Measurements from ENCODE around the gene ARID3A. TPM values are rescaled to one million over a fixed set of nuclear protein-coding genes. Genes with fewer than 3 reads are reported as not detected.

Gene ARID3A
- total RNA-seq, 1 experiment from 2014 or later: 28.9 TPM

- no peak overlapping the region for H3K4me3 ChIP-seq (ENCODE audit: low read depth in 2 of 2, low read length in 2 of 2)
- intact Hi-C loops (cut with micrococcal nuclease; ENCODE audit: unreplicated experiment) (no loop called here), in situ Hi-C loops (cut with HindIII; ENCODE audit: low pct_unique_long_range_greater_than_20kb, low sequenced_read_pairs) (no loop called here)
- H3K36me3 ChIP-seq (ENCODE audit: control insufficient read depth, insufficient read depth, low read length): no peaks in the 10 kb centered on the region
- no peaks in the 10 kb centered on the region for H3K9me3 ChIP-seq (ENCODE audit: control insufficient read depth, insufficient read depth, low read depth, low read length)
- H3K27ac ChIP-seq (ENCODE audit: low read length): no peak overlapping the region
- ChIA-PET CTCF (interaction anchor here (0.6 to 0.7 kb wide), 2 partner anchors 13 to 38 kb away, joined by 3 to 5 read pairs; no protein-coding TSS in a partner anchor), POLR2A (no interaction called here)
- no peak for DNase-seq (ENCODE audit: low read depth, low spot score)
- BruUV-seq (replicated peaks): no TSS peak
- H3K27me3 ChIP-seq (ENCODE audit: control insufficient read depth, insufficient read depth, low read length): no peaks in the 10 kb centered on the region
- ATAC-seq: no peak
- no peak for TF ChIP-seq TCF7L2 (IDR thresholded peaks at IDR 0.05; ENCODE audit: low read depth, low read length)
- TF ChIP-seq SIN3A (IDR thresholded peaks at IDR 0.05; ENCODE audit: borderline replicate concordance, insufficient read depth, low read depth, low read length): no peak
- TF ChIP-seq, protein P1, sequence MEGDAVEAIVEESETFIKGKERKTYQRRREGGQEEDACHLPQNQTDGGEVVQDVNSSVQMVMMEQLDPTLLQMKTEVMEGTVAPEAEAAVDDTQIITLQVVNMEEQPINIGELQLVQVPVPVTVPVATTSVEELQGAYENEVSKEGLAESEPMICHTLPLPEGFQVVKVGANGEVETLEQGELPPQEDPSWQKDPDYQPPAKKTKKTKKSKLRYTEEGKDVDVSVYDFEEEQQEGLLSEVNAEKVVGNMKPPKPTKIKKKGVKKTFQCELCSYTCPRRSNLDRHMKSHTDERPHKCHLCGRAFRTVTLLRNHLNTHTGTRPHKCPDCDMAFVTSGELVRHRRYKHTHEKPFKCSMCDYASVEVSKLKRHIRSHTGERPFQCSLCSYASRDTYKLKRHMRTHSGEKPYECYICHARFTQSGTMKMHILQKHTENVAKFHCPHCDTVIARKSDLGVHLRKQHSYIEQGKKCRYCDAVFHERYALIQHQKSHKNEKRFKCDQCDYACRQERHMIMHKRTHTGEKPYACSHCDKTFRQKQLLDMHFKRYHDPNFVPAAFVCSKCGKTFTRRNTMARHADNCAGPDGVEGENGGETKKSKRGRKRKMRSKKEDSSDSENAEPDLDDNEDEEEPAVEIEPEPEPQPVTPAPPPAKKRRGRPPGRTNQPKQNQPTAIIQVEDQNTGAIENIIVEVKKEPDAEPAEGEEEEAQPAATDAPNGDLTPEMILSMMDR (IDR thresholded peaks at IDR 0.05): no peak
- no peak for TF ChIP-seq REST (IDR thresholded peaks at IDR 0.05; ENCODE audit: insufficient read depth in 1 of 2, low read depth in 2 of 2, low read length in 1 of 2)
- no peak for TF ChIP-seq POLR2AphosphoS5 (IDR thresholded peaks at IDR 0.05; ENCODE audit: low read depth, low read length)
- no peaks in the 10 kb centered on the region; the same call in 1 of the 2 replicates for H3K4me1 ChIP-seq (ENCODE audit: control insufficient read depth, insufficient read depth, low read length)
Measured at GRCh38 chr19:1009981-1010538, 84.2 kb downstream of the ARID3A start.

- no peak for ATAC-seq
- TF ChIP-seq REST (IDR thresholded peaks at IDR 0.05; ENCODE audit: insufficient read depth in 1 of 2, low read depth in 2 of 2, low read length in 1 of 2) (no peak), POLR2AphosphoS5 (IDR thresholded peaks at IDR 0.05; ENCODE audit: low read depth, low read length) (no peak), TCF7L2 (IDR thresholded peaks at IDR 0.05; ENCODE audit: low read depth, low read length) (no peak), SIN3A (IDR thresholded peaks at IDR 0.05; ENCODE audit: borderline replicate concordance, insufficient read depth, low read depth, low read length) (no peak)
- TF ChIP-seq, protein P1 (IDR thresholded peaks at IDR 0.05): no peak
- Histone ChIP-seq H3K27me3 (ENCODE audit: control insufficient read depth, insufficient read depth, low read length) (no peaks in the 10 kb centered on the region), H3K4me3 (ENCODE audit: low read depth in 2 of 2, low read length in 2 of 2) (no peak overlapping the region), H3K9me3 (ENCODE audit: control insufficient read depth, insufficient read depth, low read depth, low read length) (no peaks in the 10 kb centered on the region), H3K27ac (ENCODE audit: low read length) (no peak overlapping the region), H3K4me1 (ENCODE audit: control insufficient read depth, insufficient read depth, low read length) (no peaks in the 10 kb centered on the region; the same call in 1 of the 2 replicates), H3K36me3 (ENCODE audit: control insufficient read depth, insufficient read depth, low read length) (no peaks in the 10 kb centered on the region)
- no peak for DNase-seq (ENCODE audit: low read depth, low spot score)
- BruUV-seq (replicated peaks): no TSS peak
- ChIA-PET CTCF (interaction anchor here (0.7 kb wide), 1 partner anchor 14 kb away, joined by 5 read pairs; no protein-coding TSS in a partner anchor), POLR2A (no interaction called here)
- in situ Hi-C loops (cut with HindIII; ENCODE audit: low pct_unique_long_range_greater_than_20kb, low sequenced_read_pairs) (no loop called here), intact Hi-C loops (cut with micrococcal nuclease; ENCODE audit: unreplicated experiment) (no loop called here)
Measured at GRCh38 chr19:1010586-1011510, 85.0 kb downstream of the ARID3A start.

Measured in Panc1 (cell line).